Stimulated activated CD8-positive, alpha-beta memory T cell treated with anti-CD3 and anti-CD28 coated beads, Interleukin-4, amount 100 ng/mL, for 4 hours (primary cell): ENCODE data around the gene PLVAP.

Experiments
- DNase-seq, 2 donors: peaks; one replicate each; pipeline ENCODE4 v3.0.0-alpha.2; 2020; ENCODE audit warnings: low read depth in 2 of 2, low spot score in 1 of 2

Gene PLVAP

GRCh38 chr19:17334414-17335409 lies 42.4 kb downstream of the PLVAP start, which contains the start of gene ANO8:
ANO8 (minus strand) TSS chr19:17334855; CDS start chr19:17334670, 185 bp downstream.
- peak; percentile 90 to 93 for DNase-seq

GRCh38 chr19:17333611-17334413 lies 43.3 kb downstream of the PLVAP start:
- peak; percentile 46 to 67 for DNase-seq

- DNase-seq = no peak
Observed at GRCh38 chr19:17332677-17333581, 44.2 kb downstream of the PLVAP start.

GRCh38 chr19:17332360-17332676 lies 44.8 kb downstream of the PLVAP start:
- DNase-seq = no peak

GRCh38 chr19:17331045-17331558 lies 46.0 kb downstream of the PLVAP start:
- no peak for DNase-seq

- DNase-seq = no peak
Observed at GRCh38 chr19:17330262-17331044, 46.7 kb downstream of the PLVAP start.

- DNase-seq = no peak
Observed at GRCh38 chr19:17329366-17330261, 47.5 kb downstream of the PLVAP start.

GRCh38 chr19:17328517-17329365 lies 48.4 kb downstream of the PLVAP start:
- peak in 1 of 2 donors; percentile 23 for DNase-seq

GRCh38 chr19:17327654-17328516 lies 49.3 kb downstream of the PLVAP start:
- no peak for DNase-seq

- no peak for DNase-seq
Observed at GRCh38 chr19:17327068-17327653, 50.0 kb downstream of the PLVAP start.

GRCh38 chr19:17326595-17326966 lies 50.6 kb downstream of the PLVAP start:
- DNase-seq = no peak

- no peak for DNase-seq
Observed at GRCh38 chr19:17325881-17326594, 51.1 kb downstream of the PLVAP start.

GRCh38 chr19:17325133-17325532 lies 52.0 kb downstream of the PLVAP start:
- no peak for DNase-seq

GRCh38 chr19:17324357-17325114 lies 52.6 kb downstream of the PLVAP start:
- DNase-seq = no peak

GRCh38 chr19:17323964-17324332 lies 53.2 kb downstream of the PLVAP start:
- no peak for DNase-seq
